ENCODE data around the gene SORL1.
A peak's percentile ranks its signal among the peaks of the same experiment; 100 is the strongest.

The SORL1 gene

GRCh38 chr11:121540627-121541026, 88.5 kb downstream of the SORL1 start:
- no peak for DNase-seq

GRCh38 chr11:121543836-121544380, 91.8 kb downstream of the SORL1 start:
- peak; percentile 29 for DNase-seq

- peak; percentile 2 for DNase-seq
Measured at GRCh38 chr11:121544956-121545355, 92.8 kb downstream of the SORL1 start.

- DNase-seq = no peak
Measured at GRCh38 chr11:121547574-121547973, 95.5 kb downstream of the SORL1 start.

- peak; percentile 29 for DNase-seq
Measured at GRCh38 chr11:121550247-121551030, 98.3 kb downstream of the SORL1 start.

- peak; percentile 21 for DNase-seq
Measured at GRCh38 chr11:121551463-121551862, 99.3 kb downstream of the SORL1 start.

GRCh38 chr11:121552154-121552553, 100.0 kb downstream of the SORL1 start:
- DNase-seq = no peak

- peak; percentile 25 for DNase-seq
Measured at GRCh38 chr11:121552644-121553043, 100.5 kb downstream of the SORL1 start.

GRCh38 chr11:121553389-121553788, 101.3 kb downstream of the SORL1 start:
- peak; percentile 17 for DNase-seq

GRCh38 chr11:121553806-121554205, 101.7 kb downstream of the SORL1 start:
- peak; percentile 69 for DNase-seq

- DNase-seq = peak; percentile 7
Measured at GRCh38 chr11:121554552-121554951, 102.4 kb downstream of the SORL1 start.

- peak; percentile 27 for DNase-seq
Measured at GRCh38 chr11:121555121-121555520, 103.0 kb downstream of the SORL1 start.

GRCh38 chr11:121556937-121557336, 104.8 kb downstream of the SORL1 start:
- DNase-seq = no peak

GRCh38 chr11:121557348-121557747, 105.2 kb downstream of the SORL1 start:
- DNase-seq = no peak

GRCh38 chr11:121559606-121560200, 107.6 kb downstream of the SORL1 start:
- DNase-seq = peak; percentile 26

GRCh38 chr11:121560236-121560635, 108.1 kb downstream of the SORL1 start:
- no peak for DNase-seq

GRCh38 chr11:121561240-121561639, 109.1 kb downstream of the SORL1 start:
- DNase-seq = peak; percentile 42

GRCh38 chr11:121561716-121562115, 109.6 kb downstream of the SORL1 start:
- peak; percentile 43 for DNase-seq

GRCh38 chr11:121563003-121563402, 110.9 kb downstream of the SORL1 start:
- no peak for DNase-seq

- DNase-seq = peak; percentile 40
Measured at GRCh38 chr11:121563900-121564822, 112.0 kb downstream of the SORL1 start.

GRCh38 chr11:121564948-121565684, 113.0 kb downstream of the SORL1 start:
- no peak for DNase-seq

All from islet precursor cell (in vitro differentiated cells).